Measurements from ENCODE around the gene AMOTL2.

AMOTL2 gene

DNA sequence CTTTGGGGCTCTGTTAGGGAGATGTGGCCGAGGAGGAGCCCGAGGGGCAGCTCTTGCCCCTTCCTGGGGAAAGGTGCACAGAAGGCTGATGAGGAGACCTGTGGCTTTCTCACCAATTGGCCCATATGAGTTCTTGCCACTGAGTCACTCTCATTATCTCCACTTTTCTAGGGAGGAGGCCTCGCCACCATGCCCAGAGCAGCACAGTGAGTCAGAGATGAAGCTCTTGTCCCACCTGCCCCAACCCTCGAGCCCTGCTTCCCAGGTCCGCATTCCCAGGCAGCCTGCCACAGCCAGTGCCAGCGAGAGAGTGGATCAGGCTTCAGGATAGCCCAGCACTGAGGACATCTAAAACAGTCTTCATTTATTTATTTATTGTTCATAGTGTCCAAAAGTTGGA, 53.5 kb downstream of the AMOTL2 start:
- H3K4me3 ChIP-seq (replicated peaks in 1 of 2; ENCODE audit: low read depth in 2 of 2, low read length in 2 of 2): no peak overlapping the region
- DNase-seq (ENCODE audit: low read depth in 2 of 2): no peak
- TF ChIP-seq, protein P1, sequence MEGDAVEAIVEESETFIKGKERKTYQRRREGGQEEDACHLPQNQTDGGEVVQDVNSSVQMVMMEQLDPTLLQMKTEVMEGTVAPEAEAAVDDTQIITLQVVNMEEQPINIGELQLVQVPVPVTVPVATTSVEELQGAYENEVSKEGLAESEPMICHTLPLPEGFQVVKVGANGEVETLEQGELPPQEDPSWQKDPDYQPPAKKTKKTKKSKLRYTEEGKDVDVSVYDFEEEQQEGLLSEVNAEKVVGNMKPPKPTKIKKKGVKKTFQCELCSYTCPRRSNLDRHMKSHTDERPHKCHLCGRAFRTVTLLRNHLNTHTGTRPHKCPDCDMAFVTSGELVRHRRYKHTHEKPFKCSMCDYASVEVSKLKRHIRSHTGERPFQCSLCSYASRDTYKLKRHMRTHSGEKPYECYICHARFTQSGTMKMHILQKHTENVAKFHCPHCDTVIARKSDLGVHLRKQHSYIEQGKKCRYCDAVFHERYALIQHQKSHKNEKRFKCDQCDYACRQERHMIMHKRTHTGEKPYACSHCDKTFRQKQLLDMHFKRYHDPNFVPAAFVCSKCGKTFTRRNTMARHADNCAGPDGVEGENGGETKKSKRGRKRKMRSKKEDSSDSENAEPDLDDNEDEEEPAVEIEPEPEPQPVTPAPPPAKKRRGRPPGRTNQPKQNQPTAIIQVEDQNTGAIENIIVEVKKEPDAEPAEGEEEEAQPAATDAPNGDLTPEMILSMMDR (IDR thresholded peaks at IDR 0.05; ENCODE audit: low read depth, low read length): no peak

DNA sequence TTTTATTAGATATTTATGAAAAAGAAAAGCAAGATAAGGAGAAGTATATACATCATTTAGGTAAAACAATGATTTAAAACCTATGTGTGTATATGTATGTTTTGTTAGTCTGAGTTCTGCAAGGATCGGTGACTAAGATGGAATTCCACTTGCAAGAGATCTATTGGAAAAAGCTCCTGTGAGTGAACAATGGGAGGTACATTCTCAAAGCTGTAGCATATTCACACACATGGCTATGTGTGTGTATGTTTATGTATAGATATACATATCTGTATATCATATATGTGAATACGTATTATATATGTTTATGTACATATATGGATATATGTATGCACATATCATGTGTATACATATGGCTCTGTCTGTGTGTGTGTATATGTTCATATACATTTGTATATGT, 54.3 kb downstream of the AMOTL2 start:
- DNase-seq (ENCODE audit: low read depth in 2 of 2): no peak
- TF ChIP-seq, protein P1 (IDR thresholded peaks at IDR 0.05; ENCODE audit: low read depth, low read length): no peak
- H3K4me3 ChIP-seq (replicated peaks in 1 of 2; ENCODE audit: low read depth in 2 of 2, low read length in 2 of 2): no peak overlapping the region

DNA sequence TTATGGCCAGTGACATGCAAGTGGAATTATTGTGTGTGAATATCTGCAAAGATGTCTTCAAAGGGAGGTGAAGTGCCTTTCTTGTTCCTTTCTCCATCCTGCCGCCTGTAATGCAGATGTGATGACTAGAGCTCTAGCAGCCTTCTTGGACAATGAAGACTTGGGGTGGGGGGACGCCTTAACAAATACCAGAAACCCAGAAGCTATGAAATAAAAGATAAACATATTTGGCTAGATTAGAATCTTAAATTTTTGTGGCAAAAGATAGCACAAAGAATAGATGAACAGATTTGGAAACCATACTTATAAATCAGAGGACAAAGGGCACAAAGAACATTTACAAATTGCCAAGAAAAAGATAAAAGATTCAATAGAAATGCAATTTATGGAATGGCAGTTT, 56.1 kb downstream of the AMOTL2 start:
- TF ChIP-seq, protein P1 (IDR thresholded peaks at IDR 0.05; ENCODE audit: low read depth, low read length): no peak
- no peak overlapping the region for H3K4me3 ChIP-seq (replicated peaks in 1 of 2; ENCODE audit: low read depth in 2 of 2, low read length in 2 of 2)
- DNase-seq (ENCODE audit: low read depth in 2 of 2): no peak

DNA sequence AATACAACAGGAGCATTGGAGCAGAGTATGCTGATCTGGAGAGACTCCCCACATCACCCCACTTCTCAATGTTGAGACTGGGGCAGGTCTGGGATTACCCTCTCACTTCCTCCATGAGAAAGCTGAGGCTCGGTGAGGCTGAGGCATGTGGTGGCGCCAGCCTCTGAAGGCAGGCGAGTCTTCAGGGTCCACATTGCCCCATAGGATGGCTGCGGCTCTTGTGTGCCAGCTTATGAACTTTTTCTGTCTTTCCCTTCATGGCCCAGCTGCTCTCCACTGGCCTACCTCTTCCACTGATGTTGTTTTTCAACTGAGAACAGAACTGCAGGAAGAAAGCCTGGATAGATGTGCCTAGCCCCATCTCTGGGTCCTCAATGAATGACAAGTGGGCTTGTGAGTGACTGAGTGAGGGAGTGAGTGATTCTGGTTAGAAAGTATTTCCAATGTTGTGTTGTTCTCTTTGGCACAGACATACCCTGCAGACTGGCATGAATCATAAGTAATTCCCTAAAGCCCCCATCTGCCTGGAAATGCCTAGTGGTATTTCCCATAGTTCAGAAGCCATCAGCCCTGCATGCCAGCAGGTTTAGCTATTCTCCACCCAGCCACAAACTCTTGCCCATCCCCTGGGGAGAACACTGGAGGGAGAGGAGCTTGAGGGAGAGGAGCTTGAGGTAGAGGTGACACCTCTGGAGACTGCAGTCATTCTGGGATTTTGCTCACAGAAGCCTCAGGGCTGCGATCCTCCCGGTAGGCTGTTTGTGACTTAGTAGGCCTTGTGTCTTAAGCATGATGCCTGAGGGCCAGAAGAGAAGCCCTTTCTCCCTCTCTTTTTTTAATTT, 56.9 kb downstream of the AMOTL2 start:
- TF ChIP-seq, protein P1 (IDR thresholded peaks at IDR 0.05; ENCODE audit: low read depth, low read length): no peak
- H3K4me3 ChIP-seq (replicated peaks in 1 of 2; ENCODE audit: low read depth in 2 of 2, low read length in 2 of 2): no peak overlapping the region
- peak; percentile 53 to 72 for DNase-seq (ENCODE audit: low read depth in 2 of 2)

DNA sequence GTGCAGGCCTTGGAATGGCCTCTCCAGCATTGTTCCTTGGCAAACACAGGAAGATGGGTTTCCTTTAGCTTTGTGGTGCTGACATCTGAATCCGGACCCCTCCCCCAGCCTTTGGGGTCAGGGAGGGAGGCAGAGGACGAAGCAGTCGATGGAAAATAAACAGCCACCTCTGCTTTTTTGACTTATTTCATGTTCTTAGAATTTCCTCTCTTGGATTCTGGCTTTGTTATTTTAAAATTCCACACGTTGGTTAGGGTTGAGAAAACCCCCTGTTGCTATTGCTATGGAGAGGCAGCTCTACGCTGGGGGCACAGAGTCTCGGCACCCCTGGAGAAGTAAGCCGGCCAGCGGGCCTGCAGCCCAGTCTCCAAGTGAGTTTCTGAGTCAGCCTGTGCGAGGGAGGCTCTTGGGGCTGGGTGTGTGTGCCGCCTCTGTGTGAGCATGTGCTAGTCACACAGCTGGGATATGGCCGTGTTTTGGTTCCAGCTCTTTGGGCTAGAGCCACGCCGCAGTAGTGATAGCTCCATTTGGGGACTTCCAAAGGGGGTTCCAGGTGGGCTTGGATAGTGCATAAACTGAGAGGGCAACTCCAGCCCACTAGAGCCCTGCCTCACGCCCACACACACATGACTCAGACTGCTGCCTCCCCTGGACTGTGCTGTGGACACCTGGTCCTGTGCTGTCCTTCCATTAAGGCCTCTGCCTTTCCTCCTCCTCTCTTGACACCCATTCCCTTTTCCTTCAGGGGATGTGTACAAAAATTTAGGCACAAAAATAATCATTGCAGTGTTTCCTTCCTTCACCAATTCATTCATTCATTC, 58.8 kb downstream of the AMOTL2 start:
- DNase-seq (ENCODE audit: low read depth in 2 of 2): peak; percentile 90 to 93
- no peak overlapping the region for H3K4me3 ChIP-seq (replicated peaks in 1 of 2; ENCODE audit: low read depth in 2 of 2, low read length in 2 of 2)
- TF ChIP-seq, protein P1 (IDR thresholded peaks at IDR 0.05; ENCODE audit: low read depth, low read length): no peak

DNA sequence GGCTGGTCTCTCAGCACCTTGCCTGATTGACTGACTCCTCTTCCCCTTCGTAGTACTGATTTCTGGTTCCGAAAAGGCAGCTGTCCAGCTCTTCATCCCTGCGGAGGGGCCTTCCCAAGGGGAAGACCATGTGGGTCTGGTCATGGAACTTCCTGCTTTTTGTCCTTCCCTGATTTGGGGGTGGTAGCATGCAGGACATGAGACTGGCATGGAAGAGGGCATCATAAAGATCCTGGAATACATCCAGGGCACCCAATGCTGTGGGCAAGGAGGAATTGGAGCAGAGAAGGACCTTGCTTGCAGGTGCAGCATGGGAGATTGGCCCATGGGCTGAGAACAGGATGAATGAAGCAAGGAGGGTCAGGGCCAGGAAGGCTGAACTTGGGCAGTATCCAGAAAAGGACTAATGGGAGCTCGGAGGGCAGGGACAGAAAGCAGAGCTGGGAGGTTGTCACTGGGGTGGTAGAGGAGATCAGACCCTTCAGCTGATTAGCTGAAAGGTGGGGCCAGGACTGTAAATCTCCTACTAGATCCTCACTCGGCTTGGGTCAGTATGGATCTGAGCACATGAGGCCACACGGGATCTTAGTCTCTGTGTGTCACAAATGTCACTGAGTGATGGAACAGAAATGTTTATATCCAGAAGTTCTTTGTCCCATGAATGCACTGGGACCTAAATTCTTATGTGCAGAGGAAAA, 59.5 kb downstream of the AMOTL2 start:
- DNase-seq (ENCODE audit: low read depth in 2 of 2): peak; percentile 30 to 49
- H3K4me3 ChIP-seq (replicated peaks in 1 of 2; ENCODE audit: low read depth in 2 of 2, low read length in 2 of 2): no peak overlapping the region
- TF ChIP-seq, protein P1 (IDR thresholded peaks at IDR 0.05; ENCODE audit: low read depth, low read length): no peak

Data from cardiac fibroblast (primary cell).